Measurements from ENCODE around the gene DIPK1B.

DIPK1B gene

DNA sequence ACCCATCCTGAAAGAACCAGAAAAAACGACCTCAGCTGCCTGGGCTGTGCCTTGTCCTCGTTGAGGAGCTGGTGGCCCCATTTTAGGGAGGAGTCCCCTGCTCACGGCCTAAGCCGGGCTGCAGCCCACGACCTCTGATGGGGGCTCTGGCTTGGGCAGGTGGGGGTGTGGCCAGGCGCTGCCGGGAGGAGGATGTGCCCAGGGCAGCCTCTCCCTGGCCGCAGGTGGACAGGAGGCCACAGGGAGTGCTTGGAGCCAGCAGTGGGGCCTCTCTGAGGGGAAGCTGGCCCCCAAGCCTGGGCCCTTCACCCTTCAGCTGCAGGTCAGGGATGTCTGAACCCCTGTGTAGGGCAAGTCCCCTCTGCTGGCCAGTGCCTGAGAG, 2.5 kb downstream of the DIPK1B start:
- DNase-seq (ENCODE audit: low spot score), result no peak
- TF ChIP-seq, protein P1, sequence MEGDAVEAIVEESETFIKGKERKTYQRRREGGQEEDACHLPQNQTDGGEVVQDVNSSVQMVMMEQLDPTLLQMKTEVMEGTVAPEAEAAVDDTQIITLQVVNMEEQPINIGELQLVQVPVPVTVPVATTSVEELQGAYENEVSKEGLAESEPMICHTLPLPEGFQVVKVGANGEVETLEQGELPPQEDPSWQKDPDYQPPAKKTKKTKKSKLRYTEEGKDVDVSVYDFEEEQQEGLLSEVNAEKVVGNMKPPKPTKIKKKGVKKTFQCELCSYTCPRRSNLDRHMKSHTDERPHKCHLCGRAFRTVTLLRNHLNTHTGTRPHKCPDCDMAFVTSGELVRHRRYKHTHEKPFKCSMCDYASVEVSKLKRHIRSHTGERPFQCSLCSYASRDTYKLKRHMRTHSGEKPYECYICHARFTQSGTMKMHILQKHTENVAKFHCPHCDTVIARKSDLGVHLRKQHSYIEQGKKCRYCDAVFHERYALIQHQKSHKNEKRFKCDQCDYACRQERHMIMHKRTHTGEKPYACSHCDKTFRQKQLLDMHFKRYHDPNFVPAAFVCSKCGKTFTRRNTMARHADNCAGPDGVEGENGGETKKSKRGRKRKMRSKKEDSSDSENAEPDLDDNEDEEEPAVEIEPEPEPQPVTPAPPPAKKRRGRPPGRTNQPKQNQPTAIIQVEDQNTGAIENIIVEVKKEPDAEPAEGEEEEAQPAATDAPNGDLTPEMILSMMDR (conservative IDR thresholded peaks at IDR 0.05; ENCODE audit: low read depth), result no peak
- no peak overlapping the region for H3K27ac ChIP-seq
- ChIA-PET CTCF (interaction anchor here (0.6 to 1.9 kb wide), 4 partner anchors 10 to 951 kb away, joined by 3 to 6 read pairs (median 3); no protein-coding TSS in a partner anchor), POLR2A (ENCODE audit: low non-redundant PET) (no interaction called here)

DNA sequence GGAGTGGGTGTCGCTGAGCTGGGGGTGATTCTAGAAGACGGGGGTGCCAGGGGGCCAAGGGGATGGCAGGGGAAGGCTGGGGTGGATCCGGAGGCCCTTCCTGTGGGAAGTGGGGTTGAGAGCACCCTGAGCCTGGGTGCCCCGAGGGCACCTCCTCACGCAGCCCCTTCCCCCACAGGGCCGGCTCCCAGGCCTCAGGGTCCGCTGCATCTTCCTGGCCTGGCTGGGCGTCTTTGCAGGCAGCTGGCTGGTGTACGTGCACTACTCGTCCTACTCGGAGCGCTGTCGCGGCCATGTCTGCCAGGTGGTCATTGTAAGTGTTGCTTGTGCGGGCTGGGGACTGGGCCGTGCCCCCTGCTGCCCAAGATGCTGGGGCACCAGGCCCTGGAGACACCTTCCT, 5.0 kb downstream of the DIPK1B start:
- H3K27ac ChIP-seq, result no peak overlapping the region
- ChIA-PET POLR2A (ENCODE audit: low non-redundant PET) (no interaction called here), CTCF (interaction anchor here (1.2 kb wide), 1 partner anchor 52 kb away, joined by 4 read pairs; no protein-coding TSS in a partner anchor)
- TF ChIP-seq, protein P1 (conservative IDR thresholded peaks at IDR 0.05; ENCODE audit: low read depth), result no peak
- no peak for DNase-seq (ENCODE audit: low spot score)

DNA sequence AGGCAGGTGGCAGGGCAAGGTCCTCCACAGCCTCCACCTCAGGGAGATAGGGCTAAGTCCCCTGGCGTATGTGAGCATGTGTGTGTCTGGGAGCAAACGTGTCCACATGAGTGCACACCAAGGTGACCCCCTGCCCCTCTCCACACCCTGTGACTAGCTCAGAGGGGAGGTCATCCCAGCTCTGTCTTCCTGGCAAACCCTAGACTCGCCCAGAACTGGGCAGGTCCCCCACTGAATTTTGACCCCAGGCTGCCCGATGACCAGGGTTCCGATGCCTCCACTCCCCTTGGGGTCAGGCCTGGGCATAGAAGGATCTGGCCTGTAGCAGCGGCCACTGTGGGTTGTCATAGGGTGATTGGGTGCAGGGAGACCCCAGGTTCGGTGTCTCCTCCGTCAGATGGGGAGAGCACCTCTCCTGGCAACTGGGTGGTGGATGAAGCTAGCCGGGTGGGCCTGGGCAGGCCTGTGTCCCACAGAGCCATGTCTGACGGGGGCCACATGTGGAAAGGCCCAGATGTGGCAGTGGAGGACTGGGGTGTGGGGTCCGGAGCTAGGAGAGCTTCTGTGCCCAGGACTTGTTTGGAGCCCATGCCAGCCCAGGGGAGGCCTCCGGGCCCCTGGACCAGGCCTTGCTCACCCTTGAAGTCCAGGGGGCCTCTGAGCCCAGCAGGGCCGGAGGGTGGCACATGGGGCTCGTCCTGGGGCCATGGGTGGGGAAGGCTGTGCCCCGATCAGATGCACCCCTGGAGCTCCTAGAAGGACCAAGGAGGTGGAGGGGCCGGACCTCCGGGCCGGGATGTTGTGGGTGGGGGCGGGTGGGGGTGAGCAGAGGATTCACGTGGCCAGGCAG, 6.2 kb downstream of the DIPK1B start:
- TF ChIP-seq, protein P1 (conservative IDR thresholded peaks at IDR 0.05; ENCODE audit: low read depth), result no peak
- CTCF ChIA-PET, result interaction anchor here (0.6 to 1.2 kb wide), 3 partner anchors 53 to 364 kb away, joined by 4 read pairs; no protein-coding TSS in a partner anchor
- H3K27ac ChIP-seq, result no peak overlapping the region
- POLR2A ChIA-PET (ENCODE audit: low non-redundant PET), result no interaction called here
- DNase-seq (ENCODE audit: low spot score), result no peak

DNA sequence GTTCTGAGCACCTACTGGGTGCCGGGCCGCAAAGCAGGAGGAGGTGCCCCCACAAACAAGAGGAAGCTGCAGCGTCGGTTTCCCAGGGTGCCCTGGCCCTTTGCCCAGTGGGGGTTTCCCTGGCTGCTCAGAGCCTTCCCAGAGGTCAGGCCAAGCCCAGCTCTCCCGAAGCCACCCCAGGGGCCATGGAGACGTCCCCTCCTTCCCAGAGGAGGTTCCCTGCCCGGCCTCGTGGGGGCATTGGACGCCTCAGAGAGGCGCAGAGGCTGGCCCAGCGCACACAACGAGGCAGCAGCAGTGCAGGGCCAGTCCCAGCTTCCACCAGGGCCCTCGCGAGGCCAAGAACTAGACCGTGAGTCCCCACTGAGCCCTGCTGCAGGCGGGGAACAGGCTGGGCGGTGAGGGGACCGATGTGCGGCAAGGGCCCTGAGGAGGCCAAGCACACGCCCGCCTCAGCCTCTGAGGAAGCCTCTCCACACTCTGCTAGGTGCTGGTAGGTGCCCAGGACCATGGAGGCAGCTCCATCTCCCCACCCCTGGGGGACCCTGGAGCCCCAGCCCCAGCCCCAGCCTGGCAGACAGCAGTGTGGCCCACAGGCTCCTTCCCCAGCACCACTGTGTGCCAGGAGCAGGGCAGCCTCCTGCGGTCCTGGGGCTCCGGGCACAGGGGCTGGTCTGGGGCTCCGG, 7.0 kb downstream of the DIPK1B start:
- H3K27ac ChIP-seq, result peak overlapping the region; percentile 93; the same call in 1 of the 2 replicates
- no peak for DNase-seq (ENCODE audit: low spot score)
- CTCF ChIA-PET, result interaction anchor here (0.5 to 5.1 kb wide), 4 partner anchors 47 to 269 kb away, joined by 3 to 25 read pairs (median 4); no protein-coding TSS in a partner anchor
- POLR2A ChIA-PET (ENCODE audit: low non-redundant PET), result interaction anchor here (0.8 kb wide), 1 partner anchor 33 kb away, joined by 5 read pairs; no protein-coding TSS in a partner anchor
- TF ChIP-seq, protein P1 (conservative IDR thresholded peaks at IDR 0.05; ENCODE audit: low read depth), result no peak

DNA sequence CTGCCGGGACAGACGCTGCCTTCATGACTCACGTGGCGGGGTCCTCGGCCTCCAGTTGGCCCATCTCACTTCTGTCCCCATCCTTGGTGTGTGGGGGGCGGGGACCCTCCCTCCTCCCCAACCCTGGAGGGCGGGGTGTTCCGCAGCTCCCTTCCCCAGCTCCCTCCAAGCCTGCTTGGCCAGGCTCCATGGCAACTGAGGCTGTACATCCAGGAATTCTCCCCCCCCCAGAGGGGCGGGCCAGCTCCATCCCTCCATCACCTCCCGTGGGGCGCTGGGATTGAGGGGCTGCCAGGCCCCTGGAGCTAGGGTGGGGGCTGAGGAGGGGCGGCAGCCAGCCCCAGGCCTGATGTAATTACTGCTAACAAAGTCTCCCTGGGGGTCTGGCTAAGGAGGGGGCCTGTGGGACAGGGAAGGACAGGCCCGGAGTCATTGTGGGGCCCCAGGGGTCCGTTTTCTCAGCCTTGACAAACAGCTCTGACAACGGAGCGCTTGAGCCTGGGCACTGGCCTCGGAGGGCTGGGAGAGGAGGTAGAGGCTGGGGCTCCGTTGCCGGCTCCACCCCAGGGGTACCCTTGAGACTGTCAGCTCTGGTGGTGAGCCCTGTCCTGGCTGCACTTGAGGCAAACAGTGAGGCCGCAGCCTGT, 8.0 kb downstream of the DIPK1B start:
- CTCF ChIA-PET, result interaction anchor here (0.6 to 5.1 kb wide), 6 partner anchors 15 to 481 kb away, joined by 3 to 25 read pairs (median 7); no protein-coding TSS in a partner anchor
- H3K27ac ChIP-seq, result peak overlapping the region; percentile 93

More for the DNA sequence above, 8.0 kb downstream of the DIPK1B start:
- POLR2A ChIA-PET (ENCODE audit: low non-redundant PET), result interaction anchor here (0.8 to 1.2 kb wide), 2 partner anchors 33 to 34 kb away, joined by 3 to 5 read pairs; partner anchors contain the start of gene AGPAT2
- TF ChIP-seq, protein P1 (conservative IDR thresholded peaks at IDR 0.05; ENCODE audit: low read depth), result no peak
- no peak for DNase-seq (ENCODE audit: low spot score)

Data from RWPE1 (cell line).